Peyer's patch (tissue), 4 donors: ENCODE measurements around the gene ARHGEF35.

Source experiments
- CTCF ChIP-seq, 6 experiments: fragments of 450-650 bp in 4 of 6; fragments of 200-600 bp in 2 of 6; sonication (generic) in 1 of 6; IDR thresholded peaks; one replicate each; pipeline ENCODE4 v1.5.1; 2017 to 2019; ENCODE audit warnings: antibody characterized with exemption in 6 of 6, mild to moderate bottlenecking in 3 of 6, moderate library complexity in 1 of 6
- POLR2A ChIP-seq, 2 donors: fragments of 450-650 bp; IDR thresholded peaks; one replicate each; pipeline ENCODE4 v1.5.1; 2017; ENCODE audit warnings: antibody characterized with exemption in 2 of 2, mild to moderate bottlenecking in 2 of 2, moderate library complexity in 2 of 2

GRCh38 chr7:144164784-144165183 is 30.8 kb downstream of the ARHGEF35 start:
- no peak for TF ChIP-seq CTCF (IDR thresholded peaks at IDR 0.05)
- TF ChIP-seq POLR2A (IDR thresholded peaks at IDR 0.05), result no peak
